Heart left ventricle (tissue), 13 donors: ENCODE data around the gene BCL2L12.

ENCODE experiments used
- POLR2A ChIP-seq, 2 donors: fragments of 450-650 bp; IDR thresholded peaks; one replicate each; pipeline ENCODE4 v1.6.1; 2017; ENCODE audit warnings: antibody characterized with exemption in 2 of 2, mild to moderate bottlenecking in 2 of 2, moderate library complexity in 2 of 2
- TF ChIP-seq, protein P1 (sequence below), 12 donors: fragments of 200-600 bp; sonication (generic) in 4 of 12; IDR thresholded peaks; one replicate each; pipeline versions ENCODE4 v1.5.0 to v1.8.0; 2018 to 2022; ENCODE audit warnings: antibody characterized with exemption in 12 of 12, mild to moderate bottlenecking in 5 of 12
- donor health status: ischemic (EF 13 %, LVEDD 7.1; RV severe dilation, severe dysfunction).
- donor health status: DM: no; HTN: yes; CAD: no.
- donor health status: DM: no; HTN: no; CAD: no.
- donor health status: ischemic (EF 25% LVEDD 6.9; RV normal size, moderate dysfunction).
- donor health status: ischemic (EF 25% LVEDD 5.7; RV mildly dilated, moderate dysfunction).
- donor health status: ischemic (EF 35%, LVEDD 5.7; RV mildly dilated, moderate dysfunction).
- donor health status: nonischemic (EF 11% LVEDD 7.7; RV severe dilation, severe dysfunction).
- donor health status: DM: yes; HTN: yes; CAD: no.
- donor health status: PGD.
- donor health status: ischemic (EF 29% LVEDD 5.4; RV normal size, mild dysfunction).
- donor health status: nonischemic (EF 23%, LVEDD 6.1; RV moderate dilation, normal function).

DNA sequence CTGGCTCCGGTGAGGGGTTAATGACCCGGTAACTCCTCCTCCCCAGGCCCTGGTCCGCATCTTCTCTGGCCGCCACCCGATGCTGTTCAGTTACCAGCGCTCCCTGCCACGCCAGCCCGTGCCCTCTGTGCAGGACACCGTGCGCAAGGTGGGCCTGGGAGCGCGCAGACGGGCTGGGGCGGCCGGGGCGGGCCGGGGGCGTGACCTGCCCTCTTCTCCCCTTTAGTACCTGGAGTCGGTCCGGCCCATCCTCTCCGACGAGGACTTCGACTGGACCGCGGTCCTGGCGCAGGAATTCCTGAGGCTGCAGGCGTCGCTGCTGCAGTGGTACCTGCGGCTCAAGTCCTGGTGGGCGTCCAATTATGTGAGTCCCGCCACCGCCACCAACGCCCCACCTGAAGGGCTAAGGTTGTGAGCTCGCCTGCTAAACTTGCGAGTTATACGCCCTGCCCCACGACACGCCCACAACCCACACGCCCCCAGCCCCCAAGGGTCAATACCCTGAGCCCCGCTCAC is 35.6 kb downstream of the BCL2L12 start:
- TF ChIP-seq, protein P1, sequence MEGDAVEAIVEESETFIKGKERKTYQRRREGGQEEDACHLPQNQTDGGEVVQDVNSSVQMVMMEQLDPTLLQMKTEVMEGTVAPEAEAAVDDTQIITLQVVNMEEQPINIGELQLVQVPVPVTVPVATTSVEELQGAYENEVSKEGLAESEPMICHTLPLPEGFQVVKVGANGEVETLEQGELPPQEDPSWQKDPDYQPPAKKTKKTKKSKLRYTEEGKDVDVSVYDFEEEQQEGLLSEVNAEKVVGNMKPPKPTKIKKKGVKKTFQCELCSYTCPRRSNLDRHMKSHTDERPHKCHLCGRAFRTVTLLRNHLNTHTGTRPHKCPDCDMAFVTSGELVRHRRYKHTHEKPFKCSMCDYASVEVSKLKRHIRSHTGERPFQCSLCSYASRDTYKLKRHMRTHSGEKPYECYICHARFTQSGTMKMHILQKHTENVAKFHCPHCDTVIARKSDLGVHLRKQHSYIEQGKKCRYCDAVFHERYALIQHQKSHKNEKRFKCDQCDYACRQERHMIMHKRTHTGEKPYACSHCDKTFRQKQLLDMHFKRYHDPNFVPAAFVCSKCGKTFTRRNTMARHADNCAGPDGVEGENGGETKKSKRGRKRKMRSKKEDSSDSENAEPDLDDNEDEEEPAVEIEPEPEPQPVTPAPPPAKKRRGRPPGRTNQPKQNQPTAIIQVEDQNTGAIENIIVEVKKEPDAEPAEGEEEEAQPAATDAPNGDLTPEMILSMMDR (IDR thresholded peaks at IDR 0.05) = no peak
- TF ChIP-seq POLR2A (IDR thresholded peaks at IDR 0.05) = no peak
